Right lobe of liver (tissue), 6 donors: ENCODE measurements around the gene DPEP2NB. TPM values are rescaled to one million over a fixed set of nuclear protein-coding genes. Genes with fewer than 3 reads are reported as not detected.
A peak's percentile ranks its signal among the peaks of the same experiment; 100 is the strongest.

ENCODE experiments used
- ATAC-seq, 4 donors: fragments of 200-7000 bp; cut with Tn5 transposase; one replicate each; pipeline ENCODE4 v1.9.1; 2020; ENCODE audit warnings: mild to moderate bottlenecking in 4 of 4, moderate library complexity in 4 of 4
- DNase-seq, 3 donors: peaks; one replicate each; pipeline ENCODE4 v3.0.0-alpha.2; 2020
- H3K27ac ChIP-seq, 3 donors: fragments of 200-600 bp; one replicate each; pipeline ENCODE4 v1.8.0; 2022
- H3K27me3 ChIP-seq, 2 donors: fragments of 200-600 bp; one replicate each; pipeline ENCODE4 v1.8.0; 2022
- H3K36me3 ChIP-seq, 4 donors: fragments of 200-600 bp; sonication (generic) in 1 of 4; one replicate each; pipeline versions ENCODE4 v1.5.1 to v1.8.0; 2017 to 2022; ENCODE audit warnings: control low read depth in 1 of 4
- H3K4me1 ChIP-seq, 4 donors: fragments of 200-600 bp; sonication (generic) in 1 of 4; one replicate each; pipeline versions ENCODE4 v1.5.1 to v1.8.0; 2017 to 2022; ENCODE audit warnings: control low read depth in 1 of 4
- H3K4me3 ChIP-seq, 3 donors: fragments of 200-600 bp; one replicate each; pipeline ENCODE4 v1.8.0; 2022
- H3K9me3 ChIP-seq, 4 donors: fragments of 200-600 bp; sonication (generic) in 1 of 4; one replicate each; pipeline versions ENCODE4 v1.5.1 to v1.8.0; 2017 to 2022; ENCODE audit warnings: control low read depth in 1 of 4
- CTCF ChIP-seq, 4 donors: fragments of 200-600 bp in 3 of 4; fragments of 450-650 bp in 1 of 4; IDR thresholded peaks; one replicate each; pipeline versions ENCODE4 v1.5.1 to v1.8.0; 2016 to 2022; ENCODE audit warnings: antibody characterized with exemption in 4 of 4, mild to moderate bottlenecking in 2 of 4
- POLR2A ChIP-seq: fragments of 450-650 bp; IDR thresholded peaks from one replicate; pipeline ENCODE4 v1.6.1; 2017; ENCODE audit warnings: antibody characterized with exemption, mild to moderate bottlenecking
- WGBS: methylation state at CpG from one replicate; pipeline ENCODE4 v1.1.6; 2018; ENCODE audit warnings: low coverage, low lambda C conversion rate; ENCODE audit not compliant: insufficient coverage; ENCODE audit errors: missing lambda C conversion rate; 5-methylcytosine and 5-hydroxymethylcytosine counted together
- intact Hi-C, 2 donors: fragments of 100-400 bp; cut with DNase I; formaldehyde crosslinking; loops; one replicate each; pipeline versions ENCODE4 v1.11.2 to v1.14.1; 2022
- total RNA-seq, 6 experiments: library from RNA; depleted of rRNA in 2 of 6; stranded (reverse); fragments of >200 nt in 2 of 6; fragmentation: NEBNext Ultra II Directional in 3 of 6; extraction: Animal tissue kit (Norgen Biotek cat#: 25700) in 3 of 6; gene quantifications; one replicate each; pipeline versions ENCODE4 v1.1.0 to v1.2.4, GENCODE V29; 2016 to 2023
- donor health status: DM: no; HTN: yes; CAD: no.
- donor health status: DM: no; HTN: no; CAD: no.
- donor health status: DM: no; HTN: no; CAD: no.
- donor health status: DM: no; HTN: yes; CAD: no.
- donor health status: DM: no; HTN: yes; CAD: no.

The DPEP2NB gene
- total RNA-seq, 6 experiments from 2014 or later: not detected

- H3K4me1 ChIP-seq: peaks cover 0 to 19% (median 2%) of the 10 kb centered on the region in 4 donors
- ATAC-seq (no peak), DNase-seq (no peak)
- H3K27ac ChIP-seq: peak overlapping the region; percentile 72 to 90 (median 76)
- H3K4me3 ChIP-seq: peak overlapping the region; percentile 79 to 91 (median 88)
- WGBS: 46% methylated on average over 29 of the region's 40 CpGs
- H3K36me3 ChIP-seq: no peaks in the 10 kb centered on the region
- intact Hi-C loops: no loop called here
- H3K9me3 ChIP-seq: no peaks in the 10 kb centered on the region
- TF ChIP-seq POLR2A (no peak), CTCF (IDR thresholded peaks at IDR 0.05) (no peak)
- H3K27me3 ChIP-seq: no peaks in the 10 kb centered on the region
These were observed 46.3 kb downstream of the DPEP2NB start for GRCh38 chr16:67969254-67970039.

- no peaks in the 10 kb centered on the region for H3K9me3 ChIP-seq
- DNase-seq (peak; percentile 88 to 92 (median 88)), ATAC-seq (peak; percentile 92 to 96 (median 94))
- no peak for TF ChIP-seq CTCF (IDR thresholded peaks at IDR 0.05)
- TF ChIP-seq POLR2A: peak; percentile 94
- H3K4me1 ChIP-seq: peaks cover 0 to 19% (median 2%) of the 10 kb centered on the region in 4 donors
- H3K27ac ChIP-seq: peak within 1 kb of the TSS; percentile 72 to 90 (median 76)
- no peaks in the 10 kb centered on the region for H3K36me3 ChIP-seq
- 2% methylated on average over 10 of the region's 78 CpGs for WGBS
- peak within 1 kb of the TSS; percentile 79 to 91 (median 88) for H3K4me3 ChIP-seq
- no peaks in the 10 kb centered on the region for H3K27me3 ChIP-seq
- intact Hi-C loops: no loop called here
These were observed 47.1 kb downstream of the DPEP2NB start, which contains the start of gene SLC12A4 for GRCh38 chr16:67968400-67969253. Gene SLC12A4 (minus strand): TSS chr16:67968637. CDS start chr16:67968553, 84 bp downstream.

- Histone ChIP-seq H3K4me3 (peak overlapping the region; percentile 79 to 91 (median 88)), H3K27me3 (no peaks in the 10 kb centered on the region), H3K27ac (peak overlapping the region; percentile 72 to 90 (median 76)), H3K36me3 (no peaks in the 10 kb centered on the region), H3K4me1 (peaks cover 0 to 19% (median 2%) of the 10 kb centered on the region in 4 donors), H3K9me3 (no peaks in the 10 kb centered on the region)
- DNase-seq (no peak), ATAC-seq (peak; percentile 11 to 52 (median 26))
- WGBS: 13% methylated on average over 10 of the region's 45 CpGs
- TF ChIP-seq POLR2A (no peak), CTCF (IDR thresholded peaks at IDR 0.05) (no peak)
- intact Hi-C loops: no loop called here
These were observed 47.7 kb downstream of the DPEP2NB start for GRCh38 chr16:67967958-67968399.

GRCh38 chr16:67967183-67967957, 48.3 kb downstream of the DPEP2NB start:
- no peak for ATAC-seq

More at GRCh38 chr16:67967183-67967957, 48.3 kb downstream of the DPEP2NB start:
- Histone ChIP-seq H3K27ac (peak overlapping the region; percentile 72 to 90 (median 76)), H3K36me3 (peaks cover 0 to under 1% (median 0%) of the 10 kb centered on the region in 4 donors), H3K27me3 (no peaks in the 10 kb centered on the region), H3K9me3 (no peaks in the 10 kb centered on the region), H3K4me1 (peaks cover 0 to 19% (median 2%) of the 10 kb centered on the region in 4 donors), H3K4me3 (peak overlapping the region; percentile 79 to 91 (median 88))
- DNase-seq: no peak
- 32% methylated on average over 8 of the region's 18 CpGs for WGBS
- intact Hi-C loops: no loop called here
- TF ChIP-seq POLR2A (no peak), CTCF (IDR thresholded peaks at IDR 0.05) (no peak)
